Measurements from ENCODE around the gene ZNF507. TPM values are rescaled to one million over a fixed set of nuclear protein-coding genes. Genes with fewer than 3 reads are reported as not detected.

Gene ZNF507
- total and polyA plus RNA-seq, 2 of the 8 experiments (the other 6 are each of a cell fraction or from before 2014, with no cell fraction given), result 8.6 to 28.8 TPM

- TF ChIP-seq FOSL1 (IDR thresholded peaks at IDR 0.05; ENCODE audit: insufficient read depth, low read depth, low read length) (no peak), RFX5 (IDR thresholded peaks at IDR 0.05; ENCODE audit: borderline replicate concordance, low read depth, low read length) (no peak), GABPA (IDR thresholded peaks at IDR 0.05; ENCODE audit: borderline replicate concordance, insufficient read depth, low read length) (no peak)
These were observed 15.1 kb upstream of the ZNF507 start (continued) for GRCh38 chr19:32330213-32330857.
